ENCODE measurements around the gene SFRP2.

GRCh38 chr4:153809307-153809706, 20.4 kb upstream of the SFRP2 start:
- TF ChIP-seq MXI1 (IDR thresholded peaks at IDR 0.05; ENCODE audit: low read depth, low read length): no peak
- no peak for TF ChIP-seq ZNF217 (IDR thresholded peaks at IDR 0.05)
- TF ChIP-seq, protein P1, sequence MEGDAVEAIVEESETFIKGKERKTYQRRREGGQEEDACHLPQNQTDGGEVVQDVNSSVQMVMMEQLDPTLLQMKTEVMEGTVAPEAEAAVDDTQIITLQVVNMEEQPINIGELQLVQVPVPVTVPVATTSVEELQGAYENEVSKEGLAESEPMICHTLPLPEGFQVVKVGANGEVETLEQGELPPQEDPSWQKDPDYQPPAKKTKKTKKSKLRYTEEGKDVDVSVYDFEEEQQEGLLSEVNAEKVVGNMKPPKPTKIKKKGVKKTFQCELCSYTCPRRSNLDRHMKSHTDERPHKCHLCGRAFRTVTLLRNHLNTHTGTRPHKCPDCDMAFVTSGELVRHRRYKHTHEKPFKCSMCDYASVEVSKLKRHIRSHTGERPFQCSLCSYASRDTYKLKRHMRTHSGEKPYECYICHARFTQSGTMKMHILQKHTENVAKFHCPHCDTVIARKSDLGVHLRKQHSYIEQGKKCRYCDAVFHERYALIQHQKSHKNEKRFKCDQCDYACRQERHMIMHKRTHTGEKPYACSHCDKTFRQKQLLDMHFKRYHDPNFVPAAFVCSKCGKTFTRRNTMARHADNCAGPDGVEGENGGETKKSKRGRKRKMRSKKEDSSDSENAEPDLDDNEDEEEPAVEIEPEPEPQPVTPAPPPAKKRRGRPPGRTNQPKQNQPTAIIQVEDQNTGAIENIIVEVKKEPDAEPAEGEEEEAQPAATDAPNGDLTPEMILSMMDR (IDR thresholded peaks at IDR 0.05 in 2 of 3, conservative IDR thresholded peaks at IDR 0.05 in 1 of 3; ENCODE audit: control insufficient read depth in 2 of 3, extremely low read depth in 1 of 3, insufficient read depth in 1 of 3, low read depth in 3 of 3, low read length in 3 of 3): no peak
- TF ChIP-seq, protein P2, sequence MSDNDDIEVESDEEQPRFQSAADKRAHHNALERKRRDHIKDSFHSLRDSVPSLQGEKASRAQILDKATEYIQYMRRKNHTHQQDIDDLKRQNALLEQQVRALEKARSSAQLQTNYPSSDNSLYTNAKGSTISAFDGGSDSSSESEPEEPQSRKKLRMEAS (IDR thresholded peaks at IDR 0.05; ENCODE audit: low read depth, low read length): no peak
- TF ChIP-seq, protein P3, sequence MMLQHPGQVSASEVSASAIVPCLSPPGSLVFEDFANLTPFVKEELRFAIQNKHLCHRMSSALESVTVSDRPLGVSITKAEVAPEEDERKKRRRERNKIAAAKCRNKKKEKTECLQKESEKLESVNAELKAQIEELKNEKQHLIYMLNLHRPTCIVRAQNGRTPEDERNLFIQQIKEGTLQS (IDR thresholded peaks at IDR 0.05; ENCODE audit: borderline replicate concordance, extremely low read depth, low read depth, low read length): no peak
